GM18507 (cell line): Measurements from ENCODE around the gene ACTR1B.
"Not testable (repeated sequence)": the region's sequence is repeated elsewhere in the genome, so short reads cannot be mapped to it uniquely, and the experiment has no call there.

Experiments used
- DNase-seq: peaks from one replicate; pipeline ENCODE4 v3.0.0; 2011; ENCODE audit warnings: low read depth; ENCODE audit not compliant: insufficient read length; ENCODE audit errors: extremely low spot score
- FAIRE-seq: peaks from 2 replicates; lab custom pipeline; 2011; peaks lifted over from hg19 to GRCh38; lab: Jason Lieb, UNC

Gene ACTR1B

GRCh38 chr2:97660775-97661389 is 3.0 kb downstream of the ACTR1B start:
- FAIRE-seq (no peak), DNase-seq (no peak)

GRCh38 chr2:97660044-97660774 is 3.6 kb downstream of the ACTR1B start:
- FAIRE-seq (no peak), DNase-seq (no peak)

- DNase-seq (no peak), FAIRE-seq (no peak)
Observed at GRCh38 chr2:97659256-97660043, 4.4 kb downstream of the ACTR1B start.

GRCh38 chr2:97658691-97659157 is 5.1 kb downstream of the ACTR1B start:
- DNase-seq (no peak), FAIRE-seq (no peak)

- FAIRE-seq (no peak), DNase-seq (no peak)
Observed at GRCh38 chr2:97657986-97658690, 5.7 kb downstream of the ACTR1B start.

- no peak for FAIRE-seq
- no peak for DNase-seq
Observed at GRCh38 chr2:97656905-97657587, 6.8 kb downstream of the ACTR1B start.

- no peak for FAIRE-seq
- no peak for DNase-seq
Observed at GRCh38 chr2:97656129-97656755, 7.6 kb downstream of the ACTR1B start.

GRCh38 chr2:97654791-97655190 is 9.1 kb downstream of the ACTR1B start:
- DNase-seq (no peak), FAIRE-seq (no peak)

- DNase-seq, result no peak
- FAIRE-seq, result no peak
Observed at GRCh38 chr2:97654309-97654708, 9.5 kb downstream of the ACTR1B start.

GRCh38 chr2:97653874-97654273 is 10.0 kb downstream of the ACTR1B start:
- FAIRE-seq (no peak), DNase-seq (no peak)

GRCh38 chr2:97653473-97653872 is 10.4 kb downstream of the ACTR1B start:
- no peak for FAIRE-seq

GRCh38 chr2:97651114-97651513 is 12.7 kb downstream of the ACTR1B start:
- FAIRE-seq (no peak), DNase-seq (no peak)

More at GRCh38 chr2:97653473-97653872, 10.4 kb downstream of the ACTR1B start:
- no peak for DNase-seq

- FAIRE-seq, result no peak
- DNase-seq, result no peak
Observed at GRCh38 chr2:97646977-97647376, 16.9 kb downstream of the ACTR1B start.

GRCh38 chr2:97645695-97646629 is 17.9 kb downstream of the ACTR1B start, which contains the start of gene COX5B:
Gene COX5B, plus strand, starts transcription at chr2:97646062. Its CDS starts 25 bp downstream, at chr2:97646087.
- DNase-seq (peak; percentile 99), FAIRE-seq (peak; percentile 96)

GRCh38 chr2:97645112-97645694 is 18.6 kb downstream of the ACTR1B start:
- FAIRE-seq (no peak), DNase-seq (no peak)

GRCh38 chr2:97644023-97644717 is 19.7 kb downstream of the ACTR1B start:
- DNase-seq (no peak), FAIRE-seq (no peak)

GRCh38 chr2:97626049-97626430 is 37.8 kb downstream of the ACTR1B start:
- not testable (repeated sequence) for FAIRE-seq

More at GRCh38 chr2:97626049-97626430, 37.8 kb downstream of the ACTR1B start:
- not testable (repeated sequence) for DNase-seq
